HL-60 (cell line): Measurements from ENCODE around the gene TXNDC12.

ENCODE experiments used
- POLR2AphosphoS5 ChIP-seq: IDR thresholded peaks from 2 replicates; pipeline ENCODE4 v1.6.1; 2012; ENCODE audit warnings: low read depth
- TF ChIP-seq, protein P1 (sequence below): IDR thresholded peaks from one replicate; pipeline ENCODE4 v1.5.1; 2011; ENCODE audit warnings: low read length, control low read depth, inconsistent platforms; ENCODE audit not compliant: insufficient read depth

DNA sequence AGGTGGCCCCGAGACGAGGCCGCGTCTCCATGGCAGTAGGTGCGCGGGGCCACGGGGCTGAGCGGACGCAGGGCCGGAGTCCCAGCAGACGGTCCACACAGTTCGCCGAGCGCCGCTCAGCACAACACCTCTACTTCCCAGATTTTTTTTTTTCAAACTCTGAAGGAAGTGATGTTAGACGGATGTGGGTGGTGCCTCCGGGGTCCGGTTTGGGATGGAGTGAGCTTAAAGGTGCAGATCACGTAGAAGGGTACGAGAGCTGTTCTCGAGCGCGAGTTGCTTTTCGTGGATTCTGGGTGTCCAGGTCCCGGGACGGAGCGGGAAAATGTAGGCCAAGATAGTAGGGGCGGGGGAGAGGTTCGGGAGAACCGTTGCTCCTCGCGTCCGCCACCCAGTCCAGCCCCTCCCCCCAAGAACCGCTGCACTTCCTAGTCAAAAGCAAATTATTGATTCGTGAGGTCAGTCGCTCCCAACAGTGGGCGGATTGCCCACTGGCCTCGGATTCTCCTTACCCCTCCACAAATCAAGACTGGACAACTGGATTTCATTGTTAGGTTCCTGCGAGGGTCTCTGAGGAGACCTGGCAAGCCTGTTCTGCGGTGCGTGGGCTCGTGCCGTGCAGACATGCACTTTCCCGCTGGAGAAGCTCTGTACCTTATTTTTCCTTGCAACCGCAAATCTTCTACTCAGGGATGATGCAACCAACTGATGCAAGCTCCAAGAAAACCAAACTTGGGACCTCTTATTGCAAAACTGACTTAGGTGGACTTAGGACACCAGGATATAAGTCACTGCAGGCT, at the start of gene TXNDC12:
- TF ChIP-seq, protein P1, sequence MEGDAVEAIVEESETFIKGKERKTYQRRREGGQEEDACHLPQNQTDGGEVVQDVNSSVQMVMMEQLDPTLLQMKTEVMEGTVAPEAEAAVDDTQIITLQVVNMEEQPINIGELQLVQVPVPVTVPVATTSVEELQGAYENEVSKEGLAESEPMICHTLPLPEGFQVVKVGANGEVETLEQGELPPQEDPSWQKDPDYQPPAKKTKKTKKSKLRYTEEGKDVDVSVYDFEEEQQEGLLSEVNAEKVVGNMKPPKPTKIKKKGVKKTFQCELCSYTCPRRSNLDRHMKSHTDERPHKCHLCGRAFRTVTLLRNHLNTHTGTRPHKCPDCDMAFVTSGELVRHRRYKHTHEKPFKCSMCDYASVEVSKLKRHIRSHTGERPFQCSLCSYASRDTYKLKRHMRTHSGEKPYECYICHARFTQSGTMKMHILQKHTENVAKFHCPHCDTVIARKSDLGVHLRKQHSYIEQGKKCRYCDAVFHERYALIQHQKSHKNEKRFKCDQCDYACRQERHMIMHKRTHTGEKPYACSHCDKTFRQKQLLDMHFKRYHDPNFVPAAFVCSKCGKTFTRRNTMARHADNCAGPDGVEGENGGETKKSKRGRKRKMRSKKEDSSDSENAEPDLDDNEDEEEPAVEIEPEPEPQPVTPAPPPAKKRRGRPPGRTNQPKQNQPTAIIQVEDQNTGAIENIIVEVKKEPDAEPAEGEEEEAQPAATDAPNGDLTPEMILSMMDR: no peak
- TF ChIP-seq POLR2AphosphoS5: peak; percentile 84
